ENCODE data around the gene FBXO28.

GRCh38 chr1:224096773-224097172 lies 17.1 kb upstream of the FBXO28 start:
- TF ChIP-seq, protein P1, sequence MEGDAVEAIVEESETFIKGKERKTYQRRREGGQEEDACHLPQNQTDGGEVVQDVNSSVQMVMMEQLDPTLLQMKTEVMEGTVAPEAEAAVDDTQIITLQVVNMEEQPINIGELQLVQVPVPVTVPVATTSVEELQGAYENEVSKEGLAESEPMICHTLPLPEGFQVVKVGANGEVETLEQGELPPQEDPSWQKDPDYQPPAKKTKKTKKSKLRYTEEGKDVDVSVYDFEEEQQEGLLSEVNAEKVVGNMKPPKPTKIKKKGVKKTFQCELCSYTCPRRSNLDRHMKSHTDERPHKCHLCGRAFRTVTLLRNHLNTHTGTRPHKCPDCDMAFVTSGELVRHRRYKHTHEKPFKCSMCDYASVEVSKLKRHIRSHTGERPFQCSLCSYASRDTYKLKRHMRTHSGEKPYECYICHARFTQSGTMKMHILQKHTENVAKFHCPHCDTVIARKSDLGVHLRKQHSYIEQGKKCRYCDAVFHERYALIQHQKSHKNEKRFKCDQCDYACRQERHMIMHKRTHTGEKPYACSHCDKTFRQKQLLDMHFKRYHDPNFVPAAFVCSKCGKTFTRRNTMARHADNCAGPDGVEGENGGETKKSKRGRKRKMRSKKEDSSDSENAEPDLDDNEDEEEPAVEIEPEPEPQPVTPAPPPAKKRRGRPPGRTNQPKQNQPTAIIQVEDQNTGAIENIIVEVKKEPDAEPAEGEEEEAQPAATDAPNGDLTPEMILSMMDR (optimal IDR thresholded peaks at IDR 0.05 in 1 of 3, IDR thresholded peaks at IDR 0.05 in 1 of 3, conservative IDR thresholded peaks at IDR 0.05 in 1 of 3; ENCODE audit: extremely low read depth in 1 of 3, insufficient read depth in 2 of 3, low read length in 3 of 3) = no peak
- TF ChIP-seq EZH2 (IDR thresholded peaks at IDR 0.05; ENCODE audit: low read length) = no peak

All from keratinocyte (primary cell).